ENCODE results near the gene ARHGAP6.

ARHGAP6 gene

DNA sequence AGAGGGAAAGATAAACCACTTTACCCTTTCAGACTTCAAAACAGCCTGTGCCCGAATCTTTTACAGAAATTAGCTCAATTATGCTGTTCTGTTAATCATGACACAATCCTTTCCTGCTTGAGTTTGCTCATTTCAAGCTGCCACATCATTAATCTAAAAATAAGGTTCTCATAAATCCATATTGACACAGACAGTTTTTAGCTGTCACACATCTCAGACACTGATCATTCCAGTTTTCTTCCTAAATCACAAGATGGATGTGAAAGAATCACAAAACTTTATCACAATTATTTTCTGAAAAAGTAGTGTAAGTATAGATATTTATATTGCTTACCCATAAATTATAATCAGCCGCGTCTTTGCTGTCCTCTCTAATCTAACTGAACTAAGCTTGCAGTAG, 400.4 kb downstream of the ARHGAP6 start:
- TF ChIP-seq, protein P1, sequence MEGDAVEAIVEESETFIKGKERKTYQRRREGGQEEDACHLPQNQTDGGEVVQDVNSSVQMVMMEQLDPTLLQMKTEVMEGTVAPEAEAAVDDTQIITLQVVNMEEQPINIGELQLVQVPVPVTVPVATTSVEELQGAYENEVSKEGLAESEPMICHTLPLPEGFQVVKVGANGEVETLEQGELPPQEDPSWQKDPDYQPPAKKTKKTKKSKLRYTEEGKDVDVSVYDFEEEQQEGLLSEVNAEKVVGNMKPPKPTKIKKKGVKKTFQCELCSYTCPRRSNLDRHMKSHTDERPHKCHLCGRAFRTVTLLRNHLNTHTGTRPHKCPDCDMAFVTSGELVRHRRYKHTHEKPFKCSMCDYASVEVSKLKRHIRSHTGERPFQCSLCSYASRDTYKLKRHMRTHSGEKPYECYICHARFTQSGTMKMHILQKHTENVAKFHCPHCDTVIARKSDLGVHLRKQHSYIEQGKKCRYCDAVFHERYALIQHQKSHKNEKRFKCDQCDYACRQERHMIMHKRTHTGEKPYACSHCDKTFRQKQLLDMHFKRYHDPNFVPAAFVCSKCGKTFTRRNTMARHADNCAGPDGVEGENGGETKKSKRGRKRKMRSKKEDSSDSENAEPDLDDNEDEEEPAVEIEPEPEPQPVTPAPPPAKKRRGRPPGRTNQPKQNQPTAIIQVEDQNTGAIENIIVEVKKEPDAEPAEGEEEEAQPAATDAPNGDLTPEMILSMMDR (IDR thresholded peaks at IDR 0.05; ENCODE audit: insufficient read depth, low read depth, low read length, missing control alignments): no peak
- H3K4me3 ChIP-seq (ENCODE audit: low read length): no peak overlapping the region
- DNase-seq (ENCODE audit: low read depth): no peak

DNA sequence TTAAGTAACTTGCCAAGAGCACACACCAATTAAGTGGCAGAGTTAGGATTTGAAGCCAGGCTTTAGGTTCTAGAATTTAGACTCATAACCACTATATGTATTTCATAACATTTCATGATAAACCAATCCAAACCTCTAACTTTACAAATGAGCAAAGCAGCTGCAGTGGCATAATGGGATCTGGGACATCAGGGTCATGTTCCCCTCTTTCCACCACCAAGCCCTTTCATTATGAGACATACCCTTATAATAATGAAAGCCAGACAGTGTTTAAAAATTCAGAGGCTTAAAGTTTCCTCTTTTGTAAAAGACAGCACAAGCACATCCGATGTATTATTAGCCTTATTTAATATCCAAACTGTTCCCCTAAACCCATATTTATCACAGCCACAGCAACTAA, 400.8 kb downstream of the ARHGAP6 start:
- no peak overlapping the region for H3K4me3 ChIP-seq (ENCODE audit: low read length)
- DNase-seq (ENCODE audit: low read depth): no peak
- TF ChIP-seq, protein P1 (IDR thresholded peaks at IDR 0.05; ENCODE audit: insufficient read depth, low read depth, low read length, missing control alignments): no peak

DNA sequence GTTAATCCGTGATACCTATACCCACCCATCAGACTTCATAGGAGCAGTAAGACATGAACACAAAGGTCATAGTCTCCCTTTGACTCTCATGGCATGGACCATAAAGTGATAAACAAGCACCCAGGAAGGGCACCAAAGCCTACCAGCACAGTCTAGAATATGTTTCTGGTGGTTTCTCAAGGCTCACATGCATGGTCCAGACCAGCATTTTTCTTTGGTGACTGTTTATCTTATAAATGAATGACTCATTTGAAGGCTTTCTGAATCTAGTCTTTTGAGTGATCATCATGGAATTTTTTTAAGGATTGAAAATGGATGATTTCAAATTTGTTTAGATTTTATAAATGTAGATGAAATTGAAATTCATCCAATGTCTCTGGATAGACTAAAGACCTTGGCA, 404.5 kb downstream of the ARHGAP6 start:
- H3K4me3 ChIP-seq (ENCODE audit: low read length): no peak overlapping the region
- DNase-seq (ENCODE audit: low read depth): peak; percentile 49
- TF ChIP-seq, protein P1 (IDR thresholded peaks at IDR 0.05; ENCODE audit: insufficient read depth, low read depth, low read length, missing control alignments): no peak

DNA sequence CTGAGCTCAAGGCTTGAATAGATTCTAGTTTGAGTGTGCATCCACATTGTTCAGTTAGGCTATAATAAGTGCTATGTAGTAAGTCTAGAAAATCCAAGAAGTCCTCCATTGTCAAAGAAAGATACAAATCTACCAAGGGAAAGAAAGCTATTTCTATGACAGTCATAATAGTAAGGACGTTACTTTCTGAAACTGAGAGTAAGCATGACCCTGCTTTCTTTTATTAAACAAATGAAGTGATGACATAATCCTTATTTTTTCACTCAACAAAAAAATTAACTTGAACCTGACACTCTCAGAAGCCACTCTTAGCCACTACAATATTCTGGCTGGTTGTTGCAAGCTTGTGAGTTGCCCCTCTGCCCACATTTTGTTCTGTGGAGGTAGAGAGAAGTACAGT, 406.3 kb downstream of the ARHGAP6 start:
- no peak overlapping the region for H3K4me3 ChIP-seq (ENCODE audit: low read length)
- TF ChIP-seq, protein P1 (IDR thresholded peaks at IDR 0.05; ENCODE audit: insufficient read depth, low read depth, low read length, missing control alignments): no peak
- DNase-seq (ENCODE audit: low read depth): no peak

DNA sequence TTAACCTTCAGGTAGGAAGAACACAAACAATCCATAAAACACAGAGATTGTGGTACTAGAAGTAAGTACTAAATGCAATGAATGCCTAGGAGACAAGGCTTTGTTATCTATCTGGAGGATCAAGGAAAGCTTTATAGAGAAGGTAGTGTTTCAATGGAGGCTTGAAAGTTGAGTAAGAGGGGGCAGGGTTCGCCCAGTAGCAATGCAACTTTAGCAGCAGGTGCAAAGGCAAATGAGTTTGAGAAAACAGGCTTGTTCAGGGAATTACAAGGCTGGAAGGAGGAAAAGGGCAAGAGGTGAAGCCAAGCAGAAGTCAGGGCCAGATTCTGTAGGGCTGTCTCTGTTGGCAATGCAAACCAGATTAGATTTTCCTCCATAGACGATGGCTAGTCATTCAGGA, 408.0 kb downstream of the ARHGAP6 start:
- no peak overlapping the region for H3K4me3 ChIP-seq (ENCODE audit: low read length)
- TF ChIP-seq, protein P1 (IDR thresholded peaks at IDR 0.05; ENCODE audit: insufficient read depth, low read depth, low read length, missing control alignments): no peak
- no peak for DNase-seq (ENCODE audit: low read depth)

DNA sequence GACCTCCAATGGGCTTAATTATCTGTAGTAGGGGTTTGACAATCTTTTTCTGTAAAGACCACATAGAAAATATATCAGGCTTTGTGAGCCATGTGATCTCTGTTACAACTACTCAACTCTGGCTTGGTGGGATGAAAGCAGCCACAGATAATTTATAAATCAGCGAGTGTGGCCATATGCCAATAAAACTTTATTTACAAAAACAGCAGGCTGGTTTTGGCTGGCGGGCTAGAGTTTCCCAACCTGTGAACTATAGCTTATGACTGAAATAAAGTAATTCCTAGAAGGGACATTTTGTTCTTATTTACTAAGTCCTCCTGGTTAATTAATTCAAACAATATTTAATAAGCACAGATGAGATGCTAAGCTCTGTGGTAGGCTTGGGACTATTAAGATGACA, 408.4 kb downstream of the ARHGAP6 start:
- TF ChIP-seq, protein P1 (IDR thresholded peaks at IDR 0.05; ENCODE audit: insufficient read depth, low read depth, low read length, missing control alignments): no peak
- no peak overlapping the region for H3K4me3 ChIP-seq (ENCODE audit: low read length)
- DNase-seq (ENCODE audit: low read depth): no peak

DNA sequence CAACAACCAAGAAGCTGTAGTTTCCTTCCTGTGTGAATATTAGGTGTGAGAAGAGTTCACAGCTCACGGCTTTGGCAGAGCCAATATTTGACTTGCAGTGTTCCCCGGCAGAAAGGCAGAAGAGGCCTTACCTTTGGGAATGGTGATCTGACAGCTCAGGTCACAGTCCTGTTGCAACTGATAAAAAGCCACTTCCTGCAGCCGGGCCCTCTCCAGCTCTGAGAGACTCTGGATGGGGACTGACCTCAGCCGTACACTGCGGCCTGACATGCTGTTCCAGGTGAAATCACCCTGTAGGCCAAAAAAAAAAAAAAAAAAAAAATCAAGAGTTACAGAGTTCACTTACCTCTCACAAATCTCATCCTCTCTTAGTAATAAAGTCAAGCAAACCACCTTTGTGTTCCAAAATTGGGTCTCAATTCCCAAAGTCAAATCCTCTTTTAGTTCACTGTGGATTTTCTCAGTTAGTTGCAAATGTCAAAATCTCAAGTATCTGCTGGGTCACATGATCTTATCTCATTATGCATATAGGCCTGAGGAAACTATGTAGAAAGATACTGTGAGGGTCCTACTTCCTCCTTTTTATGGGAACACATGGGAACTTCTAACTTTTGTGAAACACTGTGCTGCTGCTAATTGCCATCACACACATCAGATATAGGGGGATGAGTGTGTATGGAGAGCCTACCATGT, 411.2 kb downstream of the ARHGAP6 start:
- TF ChIP-seq, protein P1 (IDR thresholded peaks at IDR 0.05; ENCODE audit: insufficient read depth, low read depth, low read length, missing control alignments): no peak
- DNase-seq (ENCODE audit: low read depth): no peak

More for the DNA sequence above, 411.2 kb downstream of the ARHGAP6 start:
- no peak overlapping the region for H3K4me3 ChIP-seq (ENCODE audit: low read length)

Data from epithelial cell of esophagus (primary cell).